Heart right ventricle (tissue), 16 donors: Measurements from ENCODE around the gene P2RY8. TPM values are rescaled to one million over a fixed set of nuclear protein-coding genes. Genes with fewer than 3 reads are reported as not detected.
A peak's percentile ranks its signal among the peaks of the same experiment; 100 is the strongest.

Source experiments
- ATAC-seq, 8 donors: fragments of 200-7000 bp; cut with Tn5 transposase; one replicate each; pipeline ENCODE4 v1.9.1; 2020; ENCODE audit warnings: mild to moderate bottlenecking in 8 of 8, moderate library complexity in 8 of 8, moderate number of reproducible peaks in 1 of 8
- DNase-seq, 2 donors: peaks; one replicate each; pipeline ENCODE4 v3.0.0-alpha.2; 2020
- H3K27ac ChIP-seq, 10 donors: fragments of 200-600 bp; sonication (generic) in 2 of 10; one replicate each; pipeline versions ENCODE4 v1.5.0 to v1.8.0; 2020 to 2022; ENCODE audit warnings: mild to moderate bottlenecking in 3 of 10
- H3K27me3 ChIP-seq, 7 donors: fragments of 200-600 bp; one replicate each; pipeline ENCODE4 v1.8.0; 2021 to 2022; ENCODE audit warnings: mild to moderate bottlenecking in 2 of 7
- H3K36me3 ChIP-seq, 9 donors: fragments of 200-600 bp; sonication (generic) in 1 of 9; one replicate each; pipeline versions ENCODE4 v1.5.0 to v1.8.0; 2020 to 2022; ENCODE audit warnings: mild to moderate bottlenecking in 2 of 9
- H3K4me1 ChIP-seq, 9 donors: fragments of 200-600 bp; sonication (generic) in 1 of 9; one replicate each; pipeline versions ENCODE4 v1.5.0 to v1.8.0; 2020 to 2022; ENCODE audit warnings: mild to moderate bottlenecking in 4 of 9
- H3K4me3 ChIP-seq, 10 donors: fragments of 200-600 bp; sonication (generic) in 2 of 10; one replicate each; pipeline versions ENCODE4 v1.5.0 to v1.8.0; 2020 to 2022; ENCODE audit warnings: mild to moderate bottlenecking in 7 of 10, moderate library complexity in 2 of 10
- H3K9me3 ChIP-seq, 11 donors: fragments of 200-600 bp in 10 of 11; sonication (generic) in 2 of 11; one replicate each; pipeline versions ENCODE4 v1.5.0 to v1.8.0; 2013 to 2022; ENCODE audit warnings: mild to moderate bottlenecking in 2 of 11, control low read depth in 1 of 11, moderate library complexity in 1 of 11
- CTCF ChIP-seq, 9 donors: fragments of 200-600 bp; sonication (generic) in 2 of 9; IDR thresholded peaks; one replicate each; pipeline versions ENCODE4 v1.5.0 to v1.8.0; 2021 to 2022; ENCODE audit warnings: antibody characterized with exemption in 9 of 9, mild to moderate bottlenecking in 5 of 9, moderate library complexity in 1 of 9
- WGBS, 2 donors: extraction: QIAGEN DNeasy Blood & Tissue Kit; methylation state at CpG; one replicate each; pipeline ENCODE4 v1.1.7; 2013; ENCODE audit warnings: inconsistent platforms in 1 of 2; 5-methylcytosine and 5-hydroxymethylcytosine counted together
- intact Hi-C, 10 donors: fragments of 100-400 bp; cut with DNase I; formaldehyde crosslinking; loops; one replicate each; pipeline versions ENCODE4 v1.11.1 to v1.14.2; 2022
- polyA plus RNA-seq, 2 donors: library from polyadenylated mRNA; stranded (reverse); fragments of 200-250 nt; gene quantifications; one replicate each; pipeline ENCODE4 v1.2.3, GENCODE V29; 2013
- total RNA-seq, 10 donors: library from RNA; stranded (reverse); fragmentation: NEBNext Ultra II Directional in 3 of 10; extraction: Animal tissue kit (Norgen Biotek cat#: 25700) in 3 of 10; gene quantifications; one replicate each; pipeline versions ENCODE4 v1.2.1 to v1.2.4, GENCODE V29; 2021 to 2023
- donor health status: Arrhythmogenic right ventricular cardiomyopathy.
- donor health status: ischemic (EF 13 %, LVEDD 7.1; RV severe dilation, severe dysfunction).
- donor health status: healthy with polysubstance abuse.
- donor health status: DM: no; HTN: yes; CAD: no.
- donor health status: DM: no; HTN: no; CAD: no.
- donor health status: ischemic (EF 25% LVEDD 6.9; RV normal size, moderate dysfunction).
- donor health status: ischemic (EF 25% LVEDD 5.7; RV mildly dilated, moderate dysfunction).
- donor health status: healthy.
- donor health status: DM: yes; HTN: yes; CAD: no.
- donor health status: Ischemic cardiomyopathy.
- donor health status: ischemic (EF 35%, LVEDD 5.7; RV mildly dilated, moderate dysfunction).
- donor health status: nonischemic (EF 11% LVEDD 7.7; RV severe dilation, severe dysfunction).
- donor health status: DM: yes; HTN: yes; CAD: no.
- donor health status: PGD.
- donor health status: ischemic (EF 29% LVEDD 5.4; RV normal size, mild dysfunction).
- donor health status: nonischemic (EF 23%, LVEDD 6.1; RV moderate dilation, normal function).

P2RY8 gene
- total and polyA plus RNA-seq, 12 donors, result 1.0 to 6.7 (median 4.0) TPM

DNA sequence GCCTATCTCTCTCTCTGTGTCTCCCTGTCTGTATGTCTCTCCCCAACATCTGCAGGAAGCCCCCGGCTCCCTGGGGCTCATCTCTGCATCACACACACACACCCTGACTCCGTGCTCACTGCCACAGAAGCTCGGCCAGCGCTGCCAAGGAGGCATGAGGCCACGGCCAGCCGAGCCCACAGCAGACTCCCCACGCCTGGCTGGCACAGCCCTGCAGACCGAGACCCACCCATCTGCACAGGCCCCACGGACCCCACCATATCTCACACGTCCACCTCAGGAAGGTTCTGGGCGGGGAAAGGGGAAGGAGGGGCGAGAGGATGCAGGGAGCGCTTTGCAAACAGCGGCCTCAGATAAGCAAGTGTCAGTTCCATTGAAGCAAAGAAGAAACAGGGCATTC lies 116.6 kb downstream of the P2RY8 start:
- H3K36me3 ChIP-seq, result peaks cover 4 to 68% (median 37%) of the 10 kb centered on the region in 9 donors
- peak in 2 of 8 donors; percentile 11 to 22 for ATAC-seq

GRCh38 chrX:1419545-1420355 lies 117.2 kb downstream of the P2RY8 start:
- H3K36me3 ChIP-seq, result peaks cover 0 to 63% (median 33%) of the 10 kb centered on the region in 9 donors
- no peaks in the 10 kb centered on the region for H3K4me1 ChIP-seq
- WGBS, 2 donors, result 82 to 94% methylated on average over 19 of the region's 19 CpGs
- DNase-seq, result no peak
- peak in 5 of 8 donors; percentile 4 to 32 (median 10) for ATAC-seq
- H3K4me3 ChIP-seq, result no peak overlapping the region
- no peaks in the 10 kb centered on the region for H3K27me3 ChIP-seq
- peaks cover 0 to 29% (median 21%) of the 10 kb centered on the region in 11 donors for H3K9me3 ChIP-seq
- no peak overlapping the region for H3K27ac ChIP-seq
- intact Hi-C loops, result no loop called here
- TF ChIP-seq CTCF (IDR thresholded peaks at IDR 0.05), result no peak

More for the DNA sequence above, 116.6 kb downstream of the P2RY8 start:
- 50 to 51% methylated on average over 14 of the region's 14 CpGs for WGBS, 2 donors
- no peak for DNase-seq
- Histone ChIP-seq H3K9me3 (peaks cover 0 to 29% (median 21%) of the 10 kb centered on the region in 11 donors), H3K4me1 (no peaks in the 10 kb centered on the region), H3K27me3 (no peaks in the 10 kb centered on the region), H3K4me3 (no peak overlapping the region), H3K27ac (no peak overlapping the region)
- intact Hi-C loops, result no loop called here
- no peak for TF ChIP-seq CTCF (IDR thresholded peaks at IDR 0.05)

- peak in 4 of 8 donors; percentile 2 to 23 (median 18) for ATAC-seq
- no peak overlapping the region for H3K27ac ChIP-seq
- no peak overlapping the region for H3K4me3 ChIP-seq
- no peak for DNase-seq
- peaks cover 0 to 70% (median 36%) of the 10 kb centered on the region in 9 donors for H3K36me3 ChIP-seq
- peaks cover 0 to 29% (median 21%) of the 10 kb centered on the region in 11 donors for H3K9me3 ChIP-seq
- intact Hi-C loops, result no loop called here
- no peaks in the 10 kb centered on the region for H3K4me1 ChIP-seq
- 95% methylated on average over 29 of the region's 29 CpGs for WGBS, 2 donors
- TF ChIP-seq CTCF (IDR thresholded peaks at IDR 0.05), result no peak
- no peaks in the 10 kb centered on the region for H3K27me3 ChIP-seq
These were observed 118.0 kb downstream of the P2RY8 start for GRCh38 chrX:1418901-1419544.

GRCh38 chrX:1417921-1418771 lies 118.8 kb downstream of the P2RY8 start:
- no peak overlapping the region for H3K4me3 ChIP-seq
- no peak overlapping the region for H3K27ac ChIP-seq
- TF ChIP-seq CTCF (IDR thresholded peaks at IDR 0.05), result no peak
- H3K36me3 ChIP-seq, result peaks cover 0 to 76% (median 42%) of the 10 kb centered on the region in 9 donors
- no peaks in the 10 kb centered on the region for H3K4me1 ChIP-seq
- H3K27me3 ChIP-seq, result no peaks in the 10 kb centered on the region
- peaks cover 0 to 26% (median 21%) of the 10 kb centered on the region in 11 donors for H3K9me3 ChIP-seq
- intact Hi-C loops, result no loop called here
- ATAC-seq (no peak), DNase-seq (no peak)
- 91 to 96% methylated on average over 20 of the region's 20 CpGs for WGBS, 2 donors
